IMR-90 (cell line): Measurements from ENCODE around the gene CST2. TPM values are rescaled to one million over a fixed set of nuclear protein-coding genes. Genes with fewer than 3 reads are reported as not detected.

Experiments used
- ATAC-seq: fragments of 200-7000 bp; cut with Tn5 transposase; 2 replicates; pipeline ENCODE4 v1.9.1; 2020; ENCODE audit warnings: low read depth, mild to moderate bottlenecking, moderate library complexity
- BruUV-seq: library from RNA; stranded (reverse); fragments of 400-500 nt; replicated peaks from 2 replicates; lab custom pipeline; 2021; lab: Mats Ljungman, UMichigan
- CTCF ChIA-PET: fragments of 300-600 bp; formaldehyde crosslinking; extraction: SDS; loops from one replicate; lab custom pipeline; 2021; ENCODE audit warnings: antibody characterized with exemption; lab: Yijun Ruan, JAX
- POLR2A ChIA-PET: fragments of 300-600 bp; sonication (Branson Sonifier 250); formaldehyde crosslinking; loops from one replicate; lab custom pipeline; 2022; ENCODE audit warnings: antibody characterized with exemption; ENCODE audit not compliant: unreplicated experiment; lab: Charles Lee
- DNase-seq: peaks from one replicate; pipeline ENCODE4 v3.0.0; 2013
- H2AFZ ChIP-seq: replicated peaks from 2 replicates; pipeline ENCODE3; 2013; ENCODE audit warnings: low read length, mild to moderate bottlenecking; ENCODE audit not compliant: poor library complexity
- H2AK5ac ChIP-seq: 2 replicates; pipeline ENCODE4 v1.6.1; 2013; ENCODE audit warnings: low read depth, low read length, inconsistent platforms
- H2AK9ac ChIP-seq: replicated peaks from 2 replicates; pipeline ENCODE3; 2013; ENCODE audit warnings: mild to moderate bottlenecking, low read depth, low read length, moderate library complexity; ENCODE audit not compliant: poor library complexity
- H2BK120ac ChIP-seq: 2 replicates; pipeline ENCODE4 v1.6.1; 2013; ENCODE audit warnings: low read depth, low read length, inconsistent platforms
- H2BK15ac ChIP-seq: 3 replicates; pipeline ENCODE4 v1.6.1; 2013; ENCODE audit warnings: low read depth, low read length, inconsistent platforms
- H2BK20ac ChIP-seq: 2 replicates; pipeline ENCODE4 v1.6.1; 2013; ENCODE audit warnings: low read depth, mild to moderate bottlenecking, inconsistent platforms, low read length, moderate library complexity
- H2BK5ac ChIP-seq: 2 replicates; pipeline ENCODE4 v1.6.1; 2013; ENCODE audit warnings: mild to moderate bottlenecking, low read depth, low read length, inconsistent platforms; ENCODE audit not compliant: poor library complexity, severe bottlenecking
- H3K14ac ChIP-seq: replicated peaks from 2 replicates; pipeline ENCODE4 v1.6.1; 2013; ENCODE audit warnings: low read depth, low read length, inconsistent platforms
- H3K18ac ChIP-seq: 2 replicates; pipeline ENCODE4 v1.6.1; 2013; ENCODE audit warnings: low read depth, low read length, control low read depth
- H3K23ac ChIP-seq: 2 replicates; pipeline ENCODE4 v1.6.1; 2013; ENCODE audit warnings: low read depth, low read length, inconsistent platforms
- H3K27ac ChIP-seq: 2 replicates; pipeline ENCODE4 v1.5.1; 2013; ENCODE audit warnings: mild to moderate bottlenecking, control low read depth, low read length; ENCODE audit not compliant: insufficient read depth
- H3K27me3 ChIP-seq: 2 replicates; pipeline ENCODE4 v1.6.1; 2013; ENCODE audit warnings: low read length; ENCODE audit not compliant: control insufficient read depth, insufficient read depth
- H3K36me3 ChIP-seq: 2 replicates; pipeline ENCODE4 v1.6.1; 2013; ENCODE audit warnings: low read length, mixed read lengths; ENCODE audit not compliant: control insufficient read depth, insufficient read depth
- H3K4ac ChIP-seq: 2 replicates; pipeline ENCODE4 v1.6.1; 2013; ENCODE audit warnings: low read depth, low read length, inconsistent platforms
- H3K4me1 ChIP-seq: 2 replicates; pipeline ENCODE4 v1.6.1; 2013; ENCODE audit warnings: low read length, mixed read lengths; ENCODE audit not compliant: control insufficient read depth, insufficient read depth
- H3K4me2 ChIP-seq: 2 replicates; pipeline ENCODE4 v1.6.1; 2013; ENCODE audit warnings: low read depth, mild to moderate bottlenecking, control low read depth, low read length, moderate library complexity
- H3K4me3 ChIP-seq: 2 replicates; pipeline ENCODE4 v1.5.1; 2013; ENCODE audit warnings: low read depth, mild to moderate bottlenecking, control low read depth, low read length, moderate library complexity; ENCODE audit not compliant: insufficient read depth
- H3K56ac ChIP-seq: 2 replicates; pipeline ENCODE4 v1.6.1; 2013; ENCODE audit warnings: low read length, inconsistent platforms; ENCODE audit not compliant: insufficient read depth; ENCODE audit errors: extremely low read depth
- H3K79me1 ChIP-seq, 2 experiments: 2 replicates each; pipeline ENCODE4 v1.6.1; 2013; ENCODE audit warnings: low read length in 2 of 2, inconsistent platforms in 1 of 2, low read depth in 1 of 2
- H3K9ac ChIP-seq: 2 replicates; pipeline ENCODE4 v1.6.1; 2013; ENCODE audit warnings: low read depth, low read length, control low read depth
- H3K9me1 ChIP-seq: 2 replicates; pipeline ENCODE4 v1.6.1; 2013; ENCODE audit warnings: low read length, inconsistent platforms; ENCODE audit not compliant: insufficient read depth
- H3K9me3 ChIP-seq: 2 replicates; pipeline ENCODE4 v1.6.1; 2013; ENCODE audit warnings: low read length; ENCODE audit not compliant: control insufficient read depth, insufficient read depth
- H4K20me1 ChIP-seq: 2 replicates; pipeline ENCODE4 v1.6.1; 2013; ENCODE audit warnings: low read length, inconsistent platforms; ENCODE audit not compliant: insufficient read depth
- H4K5ac ChIP-seq: 2 replicates; pipeline ENCODE4 v1.6.1; 2013; ENCODE audit warnings: mild to moderate bottlenecking, low read depth, low read length, control low read depth
- H4K8ac ChIP-seq, 2 experiments: 2 replicates each; pipeline ENCODE4 v1.6.1; 2013; ENCODE audit warnings: low read depth in 2 of 2, low read length in 2 of 2, control low read depth in 1 of 2, inconsistent platforms in 1 of 2
- H4K91ac ChIP-seq: 2 replicates; pipeline ENCODE4 v1.6.1; 2013; ENCODE audit warnings: low read depth, low read length, inconsistent platforms; ENCODE audit not compliant: insufficient read depth
- BHLHE40 ChIP-seq: fragments of 150-350 bp; IDR thresholded peaks from 2 replicates; pipeline ENCODE4 v1.6.1; 2016; ENCODE audit warnings: mild to moderate bottlenecking, low read depth, low read length
- CEBPB ChIP-seq: IDR thresholded peaks from 2 replicates; pipeline ENCODE4 v1.6.1; 2012; ENCODE audit warnings: low read depth, low read length, improper control_type of control experiment
- CHD1 ChIP-seq: IDR thresholded peaks from 2 replicates; pipeline ENCODE4 v1.6.1; 2012; ENCODE audit warnings: low read depth, low read length, improper control_type of control experiment
- ELK1 ChIP-seq: fragments of 150-350 bp; IDR thresholded peaks from 2 replicates; pipeline ENCODE4 v1.6.1; 2016; ENCODE audit warnings: low read depth, mild to moderate bottlenecking, low read length, moderate library complexity, borderline replicate concordance
- FOS ChIP-seq: fragments of 150-350 bp; IDR thresholded peaks from 2 replicates; pipeline ENCODE4 v1.6.1; 2016; ENCODE audit warnings: low read depth, low read length
- MAFK ChIP-seq: IDR thresholded peaks from 2 replicates; pipeline ENCODE4 v1.6.1; 2012; ENCODE audit warnings: low read depth, low read length, improper control_type of control experiment
- MAZ ChIP-seq: IDR thresholded peaks from 2 replicates; pipeline ENCODE4 v1.6.1; 2012; ENCODE audit warnings: low read depth, mild to moderate bottlenecking, low read length, improper control_type of control experiment, moderate library complexity, borderline replicate concordance
- MXI1 ChIP-seq: IDR thresholded peaks from 2 replicates; pipeline ENCODE4 v1.6.1; 2012; ENCODE audit warnings: low read depth, mild to moderate bottlenecking, low read length, moderate library complexity, borderline replicate concordance
- NFE2L2 ChIP-seq: fragments of 150-350 bp; IDR thresholded peaks from 2 replicates; pipeline ENCODE4 v1.6.1; 2016; ENCODE audit warnings: low read depth, mild to moderate bottlenecking, low read length
- POLR2A ChIP-seq: IDR thresholded peaks from 2 replicates; pipeline ENCODE4 v1.6.1; 2012; ENCODE audit warnings: mild to moderate bottlenecking, low read depth, low read length
- RAD21 ChIP-seq: IDR thresholded peaks from 2 replicates; pipeline ENCODE4 v1.6.1; 2012; ENCODE audit warnings: low read length, improper control_type of control experiment
- RCOR1 ChIP-seq: IDR thresholded peaks from 2 replicates; pipeline ENCODE4 v1.6.1; 2012; ENCODE audit warnings: mild to moderate bottlenecking, low read length, improper control_type of control experiment; ENCODE audit not compliant: insufficient replicate concordance
- RFX5 ChIP-seq: IDR thresholded peaks from 2 replicates; pipeline ENCODE4 v1.8.0; 2012; ENCODE audit warnings: low read depth, mild to moderate bottlenecking, low read length, moderate library complexity
- SMC3 ChIP-seq: fragments of 150-350 bp; IDR thresholded peaks from 2 replicates; pipeline ENCODE4 v1.6.1; 2016; ENCODE audit warnings: low read depth, mild to moderate bottlenecking, antibody characterized with exemption, low read length, moderate library complexity
- USF2 ChIP-seq: fragments of 150-350 bp; IDR thresholded peaks from 2 replicates; pipeline ENCODE4 v1.6.1; 2017; ENCODE audit warnings: mild to moderate bottlenecking, antibody characterized with exemption, low read length, low read depth
- WGBS, 2 experiments: methylation state at CpG; one replicate each; pipeline versions ENCODE4 v1.1.5 to v1.1.7; 2013; ENCODE audit warnings: missing lambda C conversion rate in 2 of 2; ENCODE audit not compliant: insufficient read length in 1 of 2; ENCODE audit errors: extremely low coverage in 2 of 2; 5-methylcytosine and 5-hydroxymethylcytosine counted together
- dilution Hi-C: fragments of 300-500 bp; cut with HindIII; formaldehyde crosslinking; loops from one replicate; pipeline ENCODE4 v1.14.3; 2018; ENCODE audit warnings: low sequenced_read_pairs; ENCODE audit not compliant: unreplicated experiment
- in situ Hi-C: fragments of 300-500 bp; cut with MboI; formaldehyde crosslinking; loops from 3 replicates; pipeline ENCODE4 v1.14.3; 2019; ENCODE audit warnings: low sequenced_read_pairs, inconsistent platforms, mixed read lengths
- intact Hi-C: fragments of 100-400 bp; cut with micrococcal nuclease; formaldehyde crosslinking; loops from 2 replicates; pipeline ENCODE4 v1.10.0; 2022
- polyA plus RNA-seq, 3 experiments: library from polyadenylated mRNA; depleted of rRNA; stranded (reverse); fragments of >200 nt; gene quantifications; 2 replicates each; pipeline ENCODE4 v1.2.3, GENCODE V29; 2012; ENCODE audit warnings: low replicate concordance in 1 of 3
- total RNA-seq: library from RNA; depleted of rRNA; stranded (reverse); fragments of >200 nt; gene quantifications from 2 replicates; pipeline ENCODE4 v1.2.3, GENCODE V29; 2012
- TF ChIP-seq, protein P1 (sequence below): conservative IDR thresholded peaks from 2 replicates; pipeline ENCODE4 v1.5.1; 2012; ENCODE audit warnings: mild to moderate bottlenecking, low read depth, low read length, improper control_type of control experiment

The CST2 gene
- total and polyA plus RNA-seq, 2 of the 4 experiments (the other 2 are of a cell fraction), result not detected

DNA sequence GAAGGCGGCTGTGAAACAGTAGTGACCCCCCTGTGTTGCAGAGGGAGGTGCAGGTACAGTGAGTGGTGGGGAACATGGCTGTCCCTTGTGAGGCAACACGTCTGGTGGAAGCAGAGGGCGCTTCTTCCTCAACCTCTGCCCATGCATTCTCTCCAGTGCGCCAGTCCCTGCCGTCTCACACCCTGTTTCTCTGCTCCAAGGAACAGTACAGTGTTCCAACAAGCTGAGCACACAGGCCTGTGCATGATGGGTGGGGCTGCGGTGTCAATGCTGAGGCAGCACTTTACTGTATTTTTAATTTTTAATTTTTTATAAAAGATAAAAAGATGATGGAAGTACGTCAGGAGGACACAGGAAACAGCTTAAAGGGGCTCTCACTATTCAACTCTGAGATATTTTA, 32.5 kb downstream of the CST2 start:
- no peaks in the 10 kb centered on the region for H3K79me1 ChIP-seq
- H3K23ac ChIP-seq, result no peak overlapping the region
- dilution Hi-C loops, result no loop called here
- ChIA-PET CTCF (no interaction called here), POLR2A (no interaction called here)
- H3K4me1 ChIP-seq, result no peaks in the 10 kb centered on the region
- in situ Hi-C loops, result no loop called here
- no peak overlapping the region for H2BK15ac ChIP-seq
- H4K5ac ChIP-seq, result no peak overlapping the region
- H3K4me2 ChIP-seq, result no peak overlapping the region
- H3K27ac ChIP-seq, result no peak overlapping the region
- H4K8ac ChIP-seq, result no peak overlapping the region
- ATAC-seq (no peak), DNase-seq (no peak)
- H2AK5ac ChIP-seq, result no peak overlapping the region
- H2BK5ac ChIP-seq, result no peak overlapping the region
- no peak overlapping the region for H3K14ac ChIP-seq
- H3K36me3 ChIP-seq, result no peaks in the 10 kb centered on the region
- H3K9me3 ChIP-seq, result no peaks in the 10 kb centered on the region
- no peaks in the 10 kb centered on the region for H3K9me1 ChIP-seq
- H2AK9ac ChIP-seq, result no peak overlapping the region
- no peak overlapping the region for H2BK120ac ChIP-seq
- no peak overlapping the region for H2BK20ac ChIP-seq
- H4K20me1 ChIP-seq, result no peaks in the 10 kb centered on the region
- peaks cover 2% of the 10 kb centered on the region for H3K27me3 ChIP-seq
- no peak for TF ChIP-seq ELK1
- TF ChIP-seq POLR2A, result no peak
- no peak for TF ChIP-seq MXI1
- TF ChIP-seq BHLHE40, result no peak
- TF ChIP-seq RFX5, result no peak
- TF ChIP-seq SMC3, result no peak
- TF ChIP-seq USF2, result no peak
- no peak for TF ChIP-seq CHD1
- TF ChIP-seq, protein P1, sequence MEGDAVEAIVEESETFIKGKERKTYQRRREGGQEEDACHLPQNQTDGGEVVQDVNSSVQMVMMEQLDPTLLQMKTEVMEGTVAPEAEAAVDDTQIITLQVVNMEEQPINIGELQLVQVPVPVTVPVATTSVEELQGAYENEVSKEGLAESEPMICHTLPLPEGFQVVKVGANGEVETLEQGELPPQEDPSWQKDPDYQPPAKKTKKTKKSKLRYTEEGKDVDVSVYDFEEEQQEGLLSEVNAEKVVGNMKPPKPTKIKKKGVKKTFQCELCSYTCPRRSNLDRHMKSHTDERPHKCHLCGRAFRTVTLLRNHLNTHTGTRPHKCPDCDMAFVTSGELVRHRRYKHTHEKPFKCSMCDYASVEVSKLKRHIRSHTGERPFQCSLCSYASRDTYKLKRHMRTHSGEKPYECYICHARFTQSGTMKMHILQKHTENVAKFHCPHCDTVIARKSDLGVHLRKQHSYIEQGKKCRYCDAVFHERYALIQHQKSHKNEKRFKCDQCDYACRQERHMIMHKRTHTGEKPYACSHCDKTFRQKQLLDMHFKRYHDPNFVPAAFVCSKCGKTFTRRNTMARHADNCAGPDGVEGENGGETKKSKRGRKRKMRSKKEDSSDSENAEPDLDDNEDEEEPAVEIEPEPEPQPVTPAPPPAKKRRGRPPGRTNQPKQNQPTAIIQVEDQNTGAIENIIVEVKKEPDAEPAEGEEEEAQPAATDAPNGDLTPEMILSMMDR, result no peak
- TF ChIP-seq MAFK, result no peak
- TF ChIP-seq CEBPB, result no peak
- TF ChIP-seq RCOR1, result no peak
- no peak for TF ChIP-seq FOS
- no peak for TF ChIP-seq RAD21
- TF ChIP-seq MAZ, result no peak
- no peak for TF ChIP-seq NFE2L2
- H3K4me3 ChIP-seq, result no peak overlapping the region
- no peak overlapping the region for H3K18ac ChIP-seq
- no peak overlapping the region for H3K9ac ChIP-seq
- BruUV-seq, result no TSS peak
- H2AFZ ChIP-seq, result no peak overlapping the region
- H3K56ac ChIP-seq, result no peak overlapping the region
- no CpG with 5 or more reads among the region's 7 CpGs for WGBS, 2 experiments
- H4K91ac ChIP-seq, result no peak overlapping the region
- H3K4ac ChIP-seq, result no peak overlapping the region
- intact Hi-C loops, result no loop called here
